HL-60 (cell line): ENCODE measurements around the gene STH.

ENCODE experiments used
- DNase-seq, 2 experiments: peaks; one replicate each; pipeline ENCODE4 v3.0.0-alpha.2; 2010 to 2020; ENCODE audit warnings: low read depth in 1 of 2, low spot score in 1 of 2
- H3K27ac ChIP-seq: fragments of 250-450 bp; sonication (Bioruptor Pico); replicated peaks from 2 replicates; pipeline ENCODE4 v1.5.1; 2020; ENCODE audit warnings: mild to moderate bottlenecking, moderate library complexity
- H3K27me3 ChIP-seq: fragments of 250-450 bp; sonication (Bioruptor Pico); 2 replicates; pipeline ENCODE4 v1.5.1; 2021; ENCODE audit warnings: mild to moderate bottlenecking, moderate library complexity; ENCODE audit not compliant: insufficient read depth, poor library complexity, severe bottlenecking
- H3K4me3 ChIP-seq: replicated peaks from 2 replicates; pipeline ENCODE4 v1.5.1; 2011; ENCODE audit warnings: mild to moderate bottlenecking, control low read depth, low read length; ENCODE audit not compliant: insufficient read depth
- CTCF ChIP-seq: IDR thresholded peaks from one replicate; pipeline ENCODE4 v1.5.1; 2011; ENCODE audit warnings: low read length, control low read depth, inconsistent platforms; ENCODE audit not compliant: insufficient read depth
- GABPA ChIP-seq: IDR thresholded peaks from 2 replicates; pipeline ENCODE4 v1.6.1; 2012; ENCODE audit warnings: low read depth
- POLR2AphosphoS5 ChIP-seq: IDR thresholded peaks from 2 replicates; pipeline ENCODE4 v1.6.1; 2012; ENCODE audit warnings: low read depth
- SPI1 ChIP-seq: IDR thresholded peaks from 2 replicates; pipeline ENCODE4 v1.6.1; 2012; ENCODE audit warnings: low read depth, mild to moderate bottlenecking, borderline replicate concordance
- TF ChIP-seq, protein P1 (sequence below): IDR thresholded peaks from 2 replicates; pipeline ENCODE4 v1.6.1; 2012; ENCODE audit warnings: low read depth; ENCODE audit not compliant: insufficient replicate concordance

STH gene

DNA sequence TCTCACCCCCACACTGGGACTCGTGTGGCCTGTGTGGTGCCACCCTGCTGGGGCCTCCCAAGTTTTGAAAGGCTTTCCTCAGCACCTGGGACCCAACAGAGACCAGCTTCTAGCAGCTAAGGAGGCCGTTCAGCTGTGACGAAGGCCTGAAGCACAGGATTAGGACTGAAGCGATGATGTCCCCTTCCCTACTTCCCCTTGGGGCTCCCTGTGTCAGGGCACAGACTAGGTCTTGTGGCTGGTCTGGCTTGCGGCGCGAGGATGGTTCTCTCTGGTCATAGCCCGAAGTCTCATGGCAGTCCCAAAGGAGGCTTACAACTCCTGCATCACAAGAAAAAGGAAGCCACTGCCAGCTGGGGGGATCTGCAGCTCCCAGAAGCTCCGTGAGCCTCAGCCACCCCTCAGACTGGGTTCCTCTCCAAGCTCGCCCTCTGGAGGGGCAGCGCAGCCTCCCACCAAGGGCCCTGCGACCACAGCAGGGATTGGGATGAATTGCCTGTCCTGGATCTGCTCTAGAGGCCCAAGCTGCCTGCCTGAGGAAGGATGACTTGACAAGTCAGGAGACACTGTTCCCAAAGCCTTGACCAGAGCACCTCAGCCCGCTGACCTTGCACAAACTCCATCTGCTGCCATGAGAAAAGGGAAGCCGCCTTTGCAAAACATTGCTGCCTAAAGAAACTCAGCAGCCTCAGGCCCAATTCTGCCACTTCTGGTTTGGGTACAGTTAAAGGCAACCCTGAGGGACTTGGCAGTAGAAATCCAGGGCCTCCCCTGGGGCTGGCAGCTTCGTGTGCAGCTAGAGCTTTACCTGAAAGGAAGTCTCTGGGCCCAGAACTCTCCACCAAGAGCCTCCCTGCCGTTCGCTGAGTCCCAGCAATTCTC is 27.4 kb downstream of the STH start:
- DNase-seq = peak; percentile 69 to 90
- Histone ChIP-seq H3K27me3 (no peaks in the 10 kb centered on the region), H3K27ac (peak overlapping the region; percentile 88), H3K4me3 (no peak overlapping the region)
- TF ChIP-seq SPI1 (peak; percentile 56), POLR2AphosphoS5 (peak; percentile 22; the same call in 1 of the 2 replicates), GABPA (no peak)

DNA sequence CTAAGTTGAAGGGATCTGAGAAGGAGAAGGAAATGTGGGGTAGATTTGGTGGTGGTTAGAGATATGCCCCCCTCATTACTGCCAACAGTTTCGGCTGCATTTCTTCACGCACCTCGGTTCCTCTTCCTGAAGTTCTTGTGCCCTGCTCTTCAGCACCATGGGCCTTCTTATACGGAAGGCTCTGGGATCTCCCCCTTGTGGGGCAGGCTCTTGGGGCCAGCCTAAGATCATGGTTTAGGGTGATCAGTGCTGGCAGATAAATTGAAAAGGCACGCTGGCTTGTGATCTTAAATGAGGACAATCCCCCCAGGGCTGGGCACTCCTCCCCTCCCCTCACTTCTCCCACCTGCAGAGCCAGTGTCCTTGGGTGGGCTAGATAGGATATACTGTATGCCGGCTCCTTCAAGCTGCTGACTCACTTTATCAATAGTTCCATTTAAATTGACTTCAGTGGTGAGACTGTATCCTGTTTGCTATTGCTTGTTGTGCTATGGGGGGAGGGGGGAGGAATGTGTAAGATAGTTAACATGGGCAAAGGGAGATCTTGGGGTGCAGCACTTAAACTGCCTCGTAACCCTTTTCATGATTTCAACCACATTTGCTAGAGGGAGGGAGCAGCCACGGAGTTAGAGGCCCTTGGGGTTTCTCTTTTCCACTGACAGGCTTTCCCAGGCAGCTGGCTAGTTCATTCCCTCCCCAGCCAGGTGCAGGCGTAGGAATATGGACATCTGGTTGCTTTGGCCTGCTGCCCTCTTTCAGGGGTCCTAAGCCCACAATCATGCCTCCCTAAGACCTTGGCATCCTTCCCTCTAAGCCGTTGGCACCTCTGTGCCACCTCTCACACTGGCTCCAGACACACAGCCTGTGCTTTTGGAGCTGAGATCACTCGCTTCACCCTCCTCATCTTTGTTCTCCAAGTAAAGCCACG is 28.3 kb downstream of the STH start:
- DNase-seq = peak; percentile 36 to 63
- H3K27ac ChIP-seq = peak overlapping the region; percentile 88
- H3K27me3 ChIP-seq = no peaks in the 10 kb centered on the region
- H3K4me3 ChIP-seq = no peak overlapping the region
- TF ChIP-seq GABPA (no peak), POLR2AphosphoS5 (peak; percentile 37; the same call in 1 of the 2 replicates)

DNA sequence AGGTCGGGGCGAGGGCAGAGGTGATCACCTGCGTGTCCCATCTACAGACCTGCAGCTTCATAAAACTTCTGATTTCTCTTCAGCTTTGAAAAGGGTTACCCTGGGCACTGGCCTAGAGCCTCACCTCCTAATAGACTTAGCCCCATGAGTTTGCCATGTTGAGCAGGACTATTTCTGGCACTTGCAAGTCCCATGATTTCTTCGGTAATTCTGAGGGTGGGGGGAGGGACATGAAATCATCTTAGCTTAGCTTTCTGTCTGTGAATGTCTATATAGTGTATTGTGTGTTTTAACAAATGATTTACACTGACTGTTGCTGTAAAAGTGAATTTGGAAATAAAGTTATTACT is 28.9 kb downstream of the STH start:
- DNase-seq = no peak
- no peak overlapping the region for H3K4me3 ChIP-seq
- TF ChIP-seq, protein P1, sequence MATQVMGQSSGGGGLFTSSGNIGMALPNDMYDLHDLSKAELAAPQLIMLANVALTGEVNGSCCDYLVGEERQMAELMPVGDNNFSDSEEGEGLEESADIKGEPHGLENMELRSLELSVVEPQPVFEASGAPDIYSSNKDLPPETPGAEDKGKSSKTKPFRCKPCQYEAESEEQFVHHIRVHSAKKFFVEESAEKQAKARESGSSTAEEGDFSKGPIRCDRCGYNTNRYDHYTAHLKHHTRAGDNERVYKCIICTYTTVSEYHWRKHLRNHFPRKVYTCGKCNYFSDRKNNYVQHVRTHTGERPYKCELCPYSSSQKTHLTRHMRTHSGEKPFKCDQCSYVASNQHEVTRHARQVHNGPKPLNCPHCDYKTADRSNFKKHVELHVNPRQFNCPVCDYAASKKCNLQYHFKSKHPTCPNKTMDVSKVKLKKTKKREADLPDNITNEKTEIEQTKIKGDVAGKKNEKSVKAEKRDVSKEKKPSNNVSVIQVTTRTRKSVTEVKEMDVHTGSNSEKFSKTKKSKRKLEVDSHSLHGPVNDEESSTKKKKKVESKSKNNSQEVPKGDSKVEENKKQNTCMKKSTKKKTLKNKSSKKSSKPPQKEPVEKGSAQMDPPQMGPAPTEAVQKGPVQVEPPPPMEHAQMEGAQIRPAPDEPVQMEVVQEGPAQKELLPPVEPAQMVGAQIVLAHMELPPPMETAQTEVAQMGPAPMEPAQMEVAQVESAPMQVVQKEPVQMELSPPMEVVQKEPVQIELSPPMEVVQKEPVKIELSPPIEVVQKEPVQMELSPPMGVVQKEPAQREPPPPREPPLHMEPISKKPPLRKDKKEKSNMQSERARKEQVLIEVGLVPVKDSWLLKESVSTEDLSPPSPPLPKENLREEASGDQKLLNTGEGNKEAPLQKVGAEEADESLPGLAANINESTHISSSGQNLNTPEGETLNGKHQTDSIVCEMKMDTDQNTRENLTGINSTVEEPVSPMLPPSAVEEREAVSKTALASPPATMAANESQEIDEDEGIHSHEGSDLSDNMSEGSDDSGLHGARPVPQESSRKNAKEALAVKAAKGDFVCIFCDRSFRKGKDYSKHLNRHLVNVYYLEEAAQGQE = no peak
- TF ChIP-seq CTCF (no peak), POLR2AphosphoS5 (no peak), SPI1 (no peak), GABPA (no peak)
- H3K27ac ChIP-seq = peak overlapping the region; percentile 88
- H3K27me3 ChIP-seq = no peaks in the 10 kb centered on the region

DNA sequence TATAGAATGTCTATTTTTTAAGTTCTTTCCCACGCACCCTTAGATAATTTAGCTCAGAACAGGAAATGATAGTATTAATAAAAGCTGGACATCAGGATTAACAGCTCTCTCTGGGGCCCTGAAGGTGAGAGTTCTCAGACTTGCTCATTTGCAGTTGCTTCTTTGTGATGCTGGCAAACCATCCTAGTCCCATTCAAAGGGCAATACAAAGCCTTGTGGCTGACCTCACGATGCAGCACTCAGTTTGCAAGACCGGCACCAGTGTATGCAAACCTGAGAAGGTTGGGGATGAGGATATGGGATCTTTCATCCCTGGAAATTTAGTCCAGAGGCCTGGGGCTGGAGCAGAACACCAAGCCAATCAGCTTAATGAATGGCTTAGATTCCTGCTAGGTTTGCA is 29.3 kb downstream of the STH start:
- no peak overlapping the region for H3K4me3 ChIP-seq
- TF ChIP-seq GABPA (no peak), POLR2AphosphoS5 (no peak), SPI1 (no peak), CTCF (no peak)
- TF ChIP-seq, protein P1 = no peak
- no peaks in the 10 kb centered on the region for H3K27me3 ChIP-seq
- DNase-seq = no peak
- peak overlapping the region; percentile 88 for H3K27ac ChIP-seq
